AG04449 (cell line): ENCODE data around the gene TECTA.

Experiments
- CTCF ChIA-PET: fragments of 350-600 bp; formaldehyde crosslinking; extraction: SDS; loops from one replicate; lab custom pipeline; 2021; ENCODE audit warnings: antibody characterized with exemption; lab: Yijun Ruan, JAX
- POLR2A ChIA-PET: fragments of 400-600, 350-600 bp; formaldehyde crosslinking; extraction: SDS; loops from one replicate; lab custom pipeline; 2020; ENCODE audit warnings: antibody characterized with exemption, inconsistent platforms; lab: Yijun Ruan, JAX
- DNase-seq: peaks from one replicate; pipeline ENCODE4 v3.0.0-alpha.2; 2010; ENCODE audit warnings: low read depth, low spot score
- H3K4me3 ChIP-seq: 2 replicates; pipeline ENCODE4 v1.5.1; 2011; ENCODE audit warnings: low read depth, mild to moderate bottlenecking, control low read depth, low read length
- TF ChIP-seq, protein P1 (sequence below): IDR thresholded peaks from one replicate; pipeline ENCODE4 v1.5.1; 2011; ENCODE audit warnings: mild to moderate bottlenecking, moderate library complexity, low read length, control low read depth, inconsistent platforms; ENCODE audit not compliant: insufficient read depth; ENCODE audit errors: missing control alignments

Gene TECTA

DNA sequence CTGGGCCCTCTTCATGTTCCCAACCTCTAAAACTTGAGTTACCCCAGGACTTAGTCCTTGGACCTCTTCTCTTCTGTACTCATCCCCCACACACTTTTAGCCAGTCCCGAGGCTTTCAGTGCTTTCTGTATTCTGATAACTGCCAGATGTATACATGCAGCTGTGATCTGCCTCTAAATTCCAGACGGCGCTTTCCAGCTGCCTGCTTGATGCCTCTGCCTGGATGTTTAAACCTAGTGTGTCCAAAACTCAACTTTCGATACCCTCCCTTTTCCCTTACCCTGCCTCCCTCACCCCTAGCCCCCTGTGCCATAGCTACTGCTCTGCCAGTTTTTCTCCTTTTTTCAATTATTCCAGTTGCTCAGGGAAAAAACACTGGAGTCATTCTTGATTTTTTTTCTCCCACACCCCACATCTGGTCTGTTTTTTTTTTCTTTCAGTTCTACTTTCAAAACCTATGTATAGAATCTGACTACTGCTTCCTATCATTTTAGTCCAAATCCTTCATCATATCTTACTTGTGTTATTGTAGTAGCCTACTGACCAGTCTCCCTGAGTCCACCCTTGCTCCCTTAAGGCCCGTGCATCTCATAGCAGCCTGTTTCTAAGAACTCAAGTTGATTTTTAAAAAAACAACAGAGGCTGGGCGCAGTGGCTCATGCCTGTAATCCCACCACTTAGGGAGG lies 32.9 kb upstream of the TECTA start:
- no peak for DNase-seq
- CTCF ChIA-PET, result no interaction called here
- TF ChIP-seq, protein P1, sequence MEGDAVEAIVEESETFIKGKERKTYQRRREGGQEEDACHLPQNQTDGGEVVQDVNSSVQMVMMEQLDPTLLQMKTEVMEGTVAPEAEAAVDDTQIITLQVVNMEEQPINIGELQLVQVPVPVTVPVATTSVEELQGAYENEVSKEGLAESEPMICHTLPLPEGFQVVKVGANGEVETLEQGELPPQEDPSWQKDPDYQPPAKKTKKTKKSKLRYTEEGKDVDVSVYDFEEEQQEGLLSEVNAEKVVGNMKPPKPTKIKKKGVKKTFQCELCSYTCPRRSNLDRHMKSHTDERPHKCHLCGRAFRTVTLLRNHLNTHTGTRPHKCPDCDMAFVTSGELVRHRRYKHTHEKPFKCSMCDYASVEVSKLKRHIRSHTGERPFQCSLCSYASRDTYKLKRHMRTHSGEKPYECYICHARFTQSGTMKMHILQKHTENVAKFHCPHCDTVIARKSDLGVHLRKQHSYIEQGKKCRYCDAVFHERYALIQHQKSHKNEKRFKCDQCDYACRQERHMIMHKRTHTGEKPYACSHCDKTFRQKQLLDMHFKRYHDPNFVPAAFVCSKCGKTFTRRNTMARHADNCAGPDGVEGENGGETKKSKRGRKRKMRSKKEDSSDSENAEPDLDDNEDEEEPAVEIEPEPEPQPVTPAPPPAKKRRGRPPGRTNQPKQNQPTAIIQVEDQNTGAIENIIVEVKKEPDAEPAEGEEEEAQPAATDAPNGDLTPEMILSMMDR, result no peak
- H3K4me3 ChIP-seq, result no peak overlapping the region
- POLR2A ChIA-PET, result interaction anchor here (0.6 kb wide), 1 partner anchor 1299 kb away, joined by 3 read pairs; no protein-coding TSS in a partner anchor

DNA sequence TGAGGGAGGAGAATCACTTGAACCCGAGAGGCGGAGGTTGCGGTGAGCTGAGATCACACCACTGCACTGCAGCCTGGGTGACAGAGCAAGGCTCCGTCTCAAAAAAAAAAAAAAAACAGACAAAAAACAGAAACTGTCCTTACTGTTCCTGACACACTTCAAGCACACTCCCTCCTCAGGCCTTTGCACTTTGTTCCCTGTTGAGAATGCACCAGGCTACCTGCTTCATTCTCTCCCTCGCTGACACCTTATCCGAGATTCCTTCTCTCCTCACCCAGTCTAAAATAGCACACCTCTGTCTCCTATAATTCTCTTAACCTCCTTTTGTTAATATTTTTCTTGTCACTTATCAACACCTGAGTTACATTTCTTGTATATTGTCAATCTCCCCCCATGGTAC lies 32.3 kb upstream of the TECTA start:
- CTCF ChIA-PET, result no interaction called here
- POLR2A ChIA-PET, result no interaction called here
- TF ChIP-seq, protein P1, result no peak
- no peak for DNase-seq
- H3K4me3 ChIP-seq, result no peak overlapping the region

DNA sequence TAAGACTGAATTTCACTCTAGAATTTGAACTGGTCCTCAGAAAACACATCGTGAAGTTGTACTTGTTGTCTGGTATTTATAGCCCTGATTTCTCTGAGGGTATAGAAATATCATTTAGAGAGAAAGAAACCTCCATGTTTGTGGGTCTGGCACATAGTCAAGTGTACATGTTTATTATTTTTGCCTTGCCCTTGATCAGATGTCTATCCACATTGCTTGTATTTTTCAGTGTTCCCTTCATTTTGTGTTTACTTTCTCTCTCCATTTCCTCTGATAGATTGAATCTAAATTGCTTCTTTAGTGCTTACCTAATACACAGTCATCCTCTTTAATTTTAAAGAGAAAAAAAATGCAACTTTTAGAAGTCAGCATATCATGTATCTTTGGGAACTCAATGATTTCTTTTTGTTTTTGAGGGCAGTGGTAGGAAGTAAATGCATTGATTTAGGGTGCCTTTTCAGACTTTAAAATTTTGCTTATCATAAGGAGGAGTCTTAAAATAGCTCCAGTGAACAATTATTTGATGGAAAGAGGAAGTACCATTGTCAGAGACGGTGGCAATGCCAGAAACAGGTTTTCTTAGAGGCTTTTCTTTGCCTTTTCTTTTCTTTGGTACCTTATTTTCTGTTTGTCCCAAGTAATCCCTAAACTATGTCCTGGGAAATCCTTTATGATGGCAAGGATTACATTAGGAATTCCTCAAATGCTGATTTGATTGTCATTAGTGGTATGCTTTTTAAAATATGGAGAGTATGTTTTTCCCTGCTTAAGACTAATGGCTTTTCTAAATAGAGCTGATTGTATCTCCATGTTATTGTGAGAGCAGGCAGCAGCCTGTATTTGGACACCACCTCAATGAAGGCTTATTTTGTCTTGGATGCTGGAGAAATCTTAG lies 29.8 kb upstream of the TECTA start:
- H3K4me3 ChIP-seq, result no peak overlapping the region
- ChIA-PET CTCF (no interaction called here), POLR2A (no interaction called here)
- TF ChIP-seq, protein P1, result no peak
- DNase-seq, result no peak

DNA sequence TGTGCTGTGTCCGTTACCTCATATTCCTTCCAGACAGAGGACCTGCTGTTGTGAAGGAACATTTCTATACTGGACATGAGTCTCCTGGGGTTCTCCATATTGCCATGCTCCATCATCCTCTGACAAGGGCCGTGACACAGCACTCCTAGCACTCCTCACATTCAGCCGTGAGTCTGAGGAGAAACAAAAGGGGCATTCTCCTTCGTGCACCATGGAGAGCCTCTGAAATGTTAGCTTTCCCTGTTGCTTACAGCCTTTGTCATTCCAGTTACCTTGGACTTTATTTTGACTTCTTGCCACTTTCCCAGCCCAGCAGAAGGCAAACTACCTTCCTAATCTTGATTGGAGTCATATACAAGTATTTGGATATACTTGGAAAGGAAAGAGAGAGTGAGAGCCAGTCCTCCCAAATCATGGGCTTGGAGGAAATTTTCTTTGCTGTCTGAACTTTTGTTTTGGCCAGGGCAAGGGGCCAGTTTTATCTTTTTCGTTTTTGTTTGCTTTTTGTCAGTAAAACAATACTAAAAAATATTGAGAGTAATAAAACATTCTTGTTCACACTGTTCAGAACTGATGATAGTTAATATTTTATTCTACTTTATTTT lies 29.1 kb upstream of the TECTA start:
- TF ChIP-seq, protein P1, result no peak
- POLR2A ChIA-PET, result no interaction called here
- no peak overlapping the region for H3K4me3 ChIP-seq
- CTCF ChIA-PET, result no interaction called here
- DNase-seq, result no peak

DNA sequence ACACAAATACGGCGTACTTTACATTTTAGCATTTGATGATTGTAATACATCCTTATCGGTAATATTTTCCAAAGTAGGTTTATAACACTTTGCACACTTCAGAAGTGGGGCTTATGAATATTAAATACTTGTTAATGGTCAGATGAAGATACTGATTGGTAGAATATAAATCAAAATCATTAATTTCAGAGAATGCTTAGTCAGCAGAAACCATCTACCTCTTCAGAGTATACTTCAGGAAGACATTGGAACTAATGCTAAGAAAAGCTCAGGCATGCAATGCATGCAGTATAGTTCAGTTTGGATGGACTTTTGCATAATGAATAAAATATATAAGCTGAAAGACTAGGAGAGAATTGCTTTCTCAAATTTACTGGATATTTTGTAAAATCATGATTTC lies 19.7 kb upstream of the TECTA start:
- H3K4me3 ChIP-seq, result no peak overlapping the region
- POLR2A ChIA-PET, result no interaction called here
- TF ChIP-seq, protein P1, result no peak
- DNase-seq, result no peak
- CTCF ChIA-PET, result no interaction called here

DNA sequence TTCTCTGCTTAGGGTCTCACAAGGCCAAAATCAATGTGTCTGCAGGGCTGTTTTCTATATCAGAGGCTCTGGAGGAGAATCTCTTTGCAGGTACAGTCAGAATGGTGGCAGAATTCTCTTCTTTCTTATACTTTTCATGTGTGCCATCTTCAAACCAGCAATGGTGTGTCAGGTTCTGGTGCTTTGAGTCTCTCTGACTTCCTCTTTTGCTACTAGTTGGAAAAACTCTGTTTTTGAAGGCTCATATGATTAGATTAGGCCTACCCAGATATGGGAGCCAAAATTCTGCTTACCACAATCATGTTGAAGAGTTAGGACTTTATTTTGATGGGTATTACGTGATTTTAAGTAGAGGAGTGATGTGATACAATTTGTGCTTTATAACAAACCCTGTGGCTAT lies 18.8 kb upstream of the TECTA start:
- CTCF ChIA-PET, result interaction anchor here (0.9 kb wide), 1 partner anchor 1424 kb away, joined by 3 read pairs; no protein-coding TSS in a partner anchor

More for the DNA sequence above, 18.8 kb upstream of the TECTA start:
- POLR2A ChIA-PET, result no interaction called here
- TF ChIP-seq, protein P1, result no peak
- H3K4me3 ChIP-seq, result no peak overlapping the region
- no peak for DNase-seq
